ENCODE data around the gene COTL1.
"Not testable (repeated sequence)": the region's sequence is repeated elsewhere in the genome, so short reads cannot be mapped to it uniquely, and the experiment has no call there.

The COTL1 gene

GRCh38 chr16:84643180-84643583, 25.3 kb upstream of the COTL1 start:
- no peak for DNase-seq (ENCODE audit: low read depth in 2 of 2)

- no peak for DNase-seq (ENCODE audit: low read depth in 2 of 2)
These were observed 23.9 kb upstream of the COTL1 start for GRCh38 chr16:84641643-84642358.

- no peak for DNase-seq (ENCODE audit: low read depth in 2 of 2)
These were observed 22.3 kb upstream of the COTL1 start for GRCh38 chr16:84640145-84640544.

- DNase-seq (ENCODE audit: low read depth in 2 of 2), result no peak
These were observed 20.4 kb upstream of the COTL1 start for GRCh38 chr16:84638231-84638806.

GRCh38 chr16:84637709-84638108, 19.8 kb upstream of the COTL1 start:
- no peak for DNase-seq (ENCODE audit: low read depth in 2 of 2)

- DNase-seq (ENCODE audit: low read depth in 2 of 2), result no peak
These were observed 17.8 kb upstream of the COTL1 start for GRCh38 chr16:84635702-84636101.

GRCh38 chr16:84633622-84634021, 15.7 kb upstream of the COTL1 start:
- no peak for DNase-seq (ENCODE audit: low read depth in 2 of 2)

- not testable (repeated sequence) for DNase-seq (ENCODE audit: low read depth in 2 of 2)
These were observed 15.0 kb upstream of the COTL1 start for GRCh38 chr16:84632862-84633261.

GRCh38 chr16:84631886-84632285, 14.0 kb upstream of the COTL1 start:
- DNase-seq (ENCODE audit: low read depth in 2 of 2), result no peak

GRCh38 chr16:84631153-84631466, 13.2 kb upstream of the COTL1 start:
- DNase-seq (ENCODE audit: low read depth in 2 of 2), result no peak

- no peak for DNase-seq (ENCODE audit: low read depth in 2 of 2)
These were observed 12.7 kb upstream of the COTL1 start for GRCh38 chr16:84630446-84631152.

- no peak for DNase-seq (ENCODE audit: low read depth in 2 of 2)
These were observed 12.1 kb upstream of the COTL1 start for GRCh38 chr16:84630009-84630408.

- no peak for DNase-seq (ENCODE audit: low read depth in 2 of 2)
These were observed 11.7 kb upstream of the COTL1 start for GRCh38 chr16:84629580-84629979.

GRCh38 chr16:84628226-84628731, 10.4 kb upstream of the COTL1 start:
- no peak for DNase-seq (ENCODE audit: low read depth in 2 of 2)

- DNase-seq (ENCODE audit: low read depth in 2 of 2), result no peak
These were observed 7.7 kb upstream of the COTL1 start for GRCh38 chr16:84625556-84625955.

- DNase-seq (ENCODE audit: low read depth in 2 of 2), result not testable (repeated sequence)
These were observed 3.0 kb upstream of the COTL1 start for GRCh38 chr16:84620913-84621312.

GRCh38 chr16:84618581-84619460, 943 bp upstream of the COTL1 start:
- no peak for DNase-seq (ENCODE audit: low read depth in 2 of 2)

GRCh38 chr16:84617041-84617790, 662 bp downstream of the COTL1 start:
- DNase-seq (ENCODE audit: low read depth in 2 of 2), result no peak

- DNase-seq (ENCODE audit: low read depth in 2 of 2), result no peak
These were observed 1.4 kb downstream of the COTL1 start for GRCh38 chr16:84616515-84616914.

- no peak for DNase-seq (ENCODE audit: low read depth in 2 of 2)
These were observed 2.7 kb downstream of the COTL1 start for GRCh38 chr16:84614968-84615813.

Measured in stimulated activated CD4-positive, alpha-beta T cell treated with anti-CD3 and anti-CD28 coated beads, Interleukin-4, amount 100 ng/mL, for 48 hours (primary cell).